Measurements from ENCODE around the gene CAB39. TPM values are rescaled to one million over a fixed set of nuclear protein-coding genes. Genes with fewer than 3 reads are reported as not detected.
A peak's percentile ranks its signal among the peaks of the same experiment; 100 is the strongest.

Gene CAB39
- total RNA-seq, 4 donors from 2014 or later: 70.8 to 97.6 (median 87.4) TPM

DNA sequence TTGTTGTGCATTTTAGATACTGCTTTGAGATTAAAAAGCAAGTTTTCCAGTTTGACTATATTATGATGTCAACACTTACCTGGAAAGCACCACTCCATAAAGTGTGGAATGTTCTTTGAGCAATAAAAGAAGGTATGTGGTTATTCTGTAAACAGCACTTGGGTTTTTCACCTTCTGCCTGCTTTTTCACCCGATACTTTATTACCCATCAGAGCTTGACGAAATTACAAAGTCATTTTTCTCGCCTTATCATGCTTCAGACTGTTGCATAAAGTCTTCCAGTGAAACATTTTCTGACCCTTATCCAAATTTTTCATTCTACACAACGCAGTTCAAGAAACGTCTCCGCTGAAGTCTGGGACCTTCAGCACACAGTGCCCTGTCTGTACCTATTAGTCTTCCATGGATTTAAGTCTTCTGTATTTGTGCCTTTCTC, 25.2 kb downstream of the CAB39 start:
- no peaks in the 10 kb centered on the region for H3K27me3 ChIP-seq
- H3K36me3 ChIP-seq: no peaks in the 10 kb centered on the region
- H3K4me1 ChIP-seq: peaks cover 51 to 63% of the 10 kb centered on the region in 2 donors
- H3K27ac ChIP-seq: peak overlapping the region; percentile 83 to 96 (median 89)
- intact Hi-C loops (cut with DNase I): no loop called here
- 37 to 38% methylated on average over 6 of the region's 6 CpGs for WGBS, 2 donors
- TF ChIP-seq, protein P1, sequence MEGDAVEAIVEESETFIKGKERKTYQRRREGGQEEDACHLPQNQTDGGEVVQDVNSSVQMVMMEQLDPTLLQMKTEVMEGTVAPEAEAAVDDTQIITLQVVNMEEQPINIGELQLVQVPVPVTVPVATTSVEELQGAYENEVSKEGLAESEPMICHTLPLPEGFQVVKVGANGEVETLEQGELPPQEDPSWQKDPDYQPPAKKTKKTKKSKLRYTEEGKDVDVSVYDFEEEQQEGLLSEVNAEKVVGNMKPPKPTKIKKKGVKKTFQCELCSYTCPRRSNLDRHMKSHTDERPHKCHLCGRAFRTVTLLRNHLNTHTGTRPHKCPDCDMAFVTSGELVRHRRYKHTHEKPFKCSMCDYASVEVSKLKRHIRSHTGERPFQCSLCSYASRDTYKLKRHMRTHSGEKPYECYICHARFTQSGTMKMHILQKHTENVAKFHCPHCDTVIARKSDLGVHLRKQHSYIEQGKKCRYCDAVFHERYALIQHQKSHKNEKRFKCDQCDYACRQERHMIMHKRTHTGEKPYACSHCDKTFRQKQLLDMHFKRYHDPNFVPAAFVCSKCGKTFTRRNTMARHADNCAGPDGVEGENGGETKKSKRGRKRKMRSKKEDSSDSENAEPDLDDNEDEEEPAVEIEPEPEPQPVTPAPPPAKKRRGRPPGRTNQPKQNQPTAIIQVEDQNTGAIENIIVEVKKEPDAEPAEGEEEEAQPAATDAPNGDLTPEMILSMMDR (IDR thresholded peaks at IDR 0.05): no peak
- TF ChIP-seq POLR2A (IDR thresholded peaks at IDR 0.05): no peak
- H3K9me3 ChIP-seq: no peaks in the 10 kb centered on the region
- DNase-seq: peak in 1 of 2 donors; percentile 3
- H3K4me3 ChIP-seq (replicated peaks in 1 of 3): no peak overlapping the region

DNA sequence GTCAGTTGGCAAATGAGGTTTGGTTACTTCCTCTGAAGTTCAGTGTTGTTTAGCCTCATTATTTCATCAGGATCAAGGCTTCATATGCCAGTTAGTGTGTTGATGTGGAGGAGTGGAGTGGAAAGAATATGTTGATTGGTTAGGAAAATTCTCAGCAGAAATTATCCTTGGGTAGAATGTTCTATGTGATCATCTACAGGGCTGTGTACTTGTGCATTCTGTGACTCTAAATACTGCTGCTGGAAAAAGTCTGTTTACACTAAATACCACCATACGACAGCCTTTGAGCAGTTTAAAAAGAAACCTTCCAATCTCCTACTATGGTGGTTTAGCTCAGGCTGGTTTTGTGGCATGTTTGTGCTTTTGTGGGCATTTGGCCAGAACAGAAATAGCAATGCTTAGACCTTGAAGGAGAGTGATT, 25.8 kb downstream of the CAB39 start:
- WGBS, 2 donors: 13 to 36% methylated on average over 1 of the region's 1 CpG
- peak overlapping the region; percentile 83 to 96 (median 89) for H3K27ac ChIP-seq
- no peaks in the 10 kb centered on the region for H3K27me3 ChIP-seq
- TF ChIP-seq, protein P1 (IDR thresholded peaks at IDR 0.05): no peak
- TF ChIP-seq POLR2A (IDR thresholded peaks at IDR 0.05): no peak
- DNase-seq: peak; percentile 35 to 36
- peaks cover 46 to 58% of the 10 kb centered on the region in 2 donors for H3K4me1 ChIP-seq
- H3K9me3 ChIP-seq: no peaks in the 10 kb centered on the region
- intact Hi-C loops (cut with DNase I): no loop called here
- H3K4me3 ChIP-seq (replicated peaks in 1 of 3): no peak overlapping the region
- no peaks in the 10 kb centered on the region for H3K36me3 ChIP-seq

DNA sequence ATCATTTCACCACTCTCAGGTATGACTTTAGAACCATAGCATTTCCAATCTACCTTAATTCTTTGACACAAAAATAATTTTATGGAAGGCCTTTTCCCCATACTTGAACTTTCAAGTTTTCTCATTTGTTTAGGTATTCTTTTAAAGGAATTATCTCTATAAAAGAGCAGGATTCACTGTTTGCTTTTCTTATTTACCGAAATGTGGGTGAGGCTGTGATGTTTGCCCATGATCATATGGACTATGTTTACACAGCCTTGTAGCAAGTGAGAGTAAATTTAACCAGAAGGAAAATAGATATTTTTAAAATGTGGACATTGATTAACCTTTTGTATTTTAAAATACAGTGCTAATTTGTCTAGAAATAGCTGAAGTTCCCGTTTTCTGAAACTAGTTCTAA, 26.3 kb downstream of the CAB39 start:
- Histone ChIP-seq H3K36me3 (no peaks in the 10 kb centered on the region), H3K27ac (peak overlapping the region; percentile 83 to 96 (median 89)), H3K4me1 (peaks cover 41 to 53% of the 10 kb centered on the region in 2 donors), H3K4me3 (replicated peaks in 1 of 3) (no peak overlapping the region), H3K27me3 (no peaks in the 10 kb centered on the region), H3K9me3 (no peaks in the 10 kb centered on the region)
- intact Hi-C loops (cut with DNase I): no loop called here
- WGBS, 2 donors: 89 to 90% methylated on average over 2 of the region's 2 CpGs
- DNase-seq: no peak
- no peak for TF ChIP-seq POLR2A (IDR thresholded peaks at IDR 0.05)
- TF ChIP-seq, protein P1 (IDR thresholded peaks at IDR 0.05): no peak

DNA sequence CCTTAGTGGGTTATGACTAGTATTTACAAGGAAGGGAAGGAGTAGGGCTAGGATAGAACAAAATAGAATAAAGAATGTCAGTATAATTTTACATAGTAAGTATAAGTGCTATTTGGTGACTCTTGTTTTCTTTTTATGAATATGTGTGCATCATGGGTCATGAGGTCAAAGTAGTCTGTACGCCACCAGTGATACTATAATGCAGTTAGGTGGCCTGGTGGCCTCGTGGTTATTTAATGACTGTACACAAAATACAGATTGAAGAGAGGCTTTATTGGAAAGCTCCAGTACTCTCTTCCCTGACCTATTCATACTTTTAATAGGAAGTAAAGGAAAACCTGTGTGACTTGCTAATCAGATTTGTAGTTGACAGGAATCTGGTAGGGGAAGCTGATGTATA, 27.3 kb downstream of the CAB39 start:
- peak overlapping the region in 1 of 3 donors; percentile 96 for H3K27ac ChIP-seq
- peaks cover 39 to 42% of the 10 kb centered on the region in 2 donors for H3K4me1 ChIP-seq
- intact Hi-C loops (cut with DNase I): no loop called here
- H3K9me3 ChIP-seq: no peaks in the 10 kb centered on the region
- no peak for TF ChIP-seq POLR2A (IDR thresholded peaks at IDR 0.05)
- TF ChIP-seq, protein P1 (IDR thresholded peaks at IDR 0.05): no peak
- H3K4me3 ChIP-seq (replicated peaks in 1 of 3): no peak overlapping the region
- H3K36me3 ChIP-seq: no peaks in the 10 kb centered on the region
- no peak for DNase-seq
- 87 to 94% methylated on average over 2 of the region's 2 CpGs for WGBS, 2 donors
- no peaks in the 10 kb centered on the region for H3K27me3 ChIP-seq

DNA sequence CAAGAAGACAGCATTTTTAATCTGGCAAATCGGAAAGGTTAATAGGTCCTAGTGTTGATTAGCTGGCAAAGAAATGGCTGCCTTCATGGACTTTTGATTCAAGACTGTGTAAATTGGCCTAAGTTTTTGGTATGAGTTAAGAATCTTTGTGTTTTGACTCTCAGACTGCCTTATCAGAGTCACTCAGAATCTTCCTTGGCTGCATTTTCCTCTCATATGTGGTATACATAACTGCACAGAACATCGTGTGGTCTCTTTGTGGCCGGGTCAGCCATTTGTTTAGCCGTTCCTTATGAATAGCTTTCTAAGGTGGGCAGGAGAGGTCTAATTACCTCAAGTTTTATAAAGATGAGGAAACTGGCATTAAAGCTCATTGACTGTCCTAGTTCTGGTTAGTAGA, 30.1 kb downstream of the CAB39 start:
- intact Hi-C loops (cut with DNase I): no loop called here
- Histone ChIP-seq H3K4me3 (replicated peaks in 1 of 3) (no peak overlapping the region), H3K36me3 (no peaks in the 10 kb centered on the region), H3K9me3 (no peaks in the 10 kb centered on the region), H3K4me1 (peaks cover 16 to 18% of the 10 kb centered on the region in 2 donors), H3K27me3 (no peaks in the 10 kb centered on the region), H3K27ac (no peak overlapping the region)
- WGBS, 2 donors: 95 to 97% methylated on average over 4 of the region's 4 CpGs
- no peak for TF ChIP-seq POLR2A (IDR thresholded peaks at IDR 0.05)
- TF ChIP-seq, protein P1 (IDR thresholded peaks at IDR 0.05): no peak
- DNase-seq: no peak
